Lung (tissue), 12 donors: ENCODE measurements around the gene CENPM. TPM values are rescaled to one million over a fixed set of nuclear protein-coding genes. Genes with fewer than 3 reads are reported as not detected.

ENCODE experiments used
- ATAC-seq: fragments of 200-7000 bp; cut with Tn5 transposase; one replicate; pipeline ENCODE4 v1.9.1; 2020; ENCODE audit warnings: moderate number of reproducible peaks; ENCODE audit not compliant: insufficient read depth, low FRiP score
- DNase-seq, 3 donors: peaks; one replicate each; pipeline ENCODE4 v3.0.0-alpha.2; 2013 to 2017
- H3K27ac ChIP-seq, 2 donors: one replicate each; pipeline ENCODE4 v1.5.1; 2013; ENCODE audit warnings: mild to moderate bottlenecking in 2 of 2, moderate library complexity in 2 of 2, control low read depth in 1 of 2, inconsistent platforms in 1 of 2, low read depth in 1 of 2, low read length in 1 of 2
- H3K27me3 ChIP-seq, 3 donors: one replicate each; pipeline ENCODE4 v1.5.1; 2013; ENCODE audit warnings: low read length in 2 of 3; ENCODE audit not compliant: control insufficient read depth in 3 of 3, insufficient read depth in 3 of 3
- H3K36me3 ChIP-seq, 4 donors: one replicate each; pipeline ENCODE4 v1.5.1; 2013; ENCODE audit warnings: low read length in 4 of 4, mild to moderate bottlenecking in 1 of 4, moderate library complexity in 1 of 4; ENCODE audit not compliant: control insufficient read depth in 4 of 4, insufficient read depth in 4 of 4
- H3K4me1 ChIP-seq, 5 donors: one replicate each; pipeline ENCODE4 v1.5.1; 2013; ENCODE audit warnings: low read length in 5 of 5, mild to moderate bottlenecking in 2 of 5, moderate library complexity in 1 of 5; ENCODE audit not compliant: control insufficient read depth in 5 of 5, insufficient read depth in 5 of 5
- H3K4me3 ChIP-seq: one replicate; pipeline ENCODE4 v1.5.1; 2013; ENCODE audit warnings: mild to moderate bottlenecking, control low read depth, moderate library complexity
- H3K9ac ChIP-seq, 2 donors: one replicate each; pipeline ENCODE4 v1.5.1; 2013; ENCODE audit warnings: low read length in 2 of 2, control low read depth in 1 of 2; ENCODE audit not compliant: insufficient read depth in 1 of 2
- H3K9me3 ChIP-seq, 4 donors: one replicate each; pipeline ENCODE4 v1.5.1; 2013; ENCODE audit warnings: low read length in 3 of 4, mild to moderate bottlenecking in 1 of 4, moderate library complexity in 1 of 4; ENCODE audit not compliant: control insufficient read depth in 4 of 4, insufficient read depth in 3 of 4
- WGBS, 2 donors: extraction: QIAGEN DNeasy Blood & Tissue Kit; methylation state at CpG; one replicate each; pipeline ENCODE4 v1.1.7; 2013; 5-methylcytosine and 5-hydroxymethylcytosine counted together
- polyA plus RNA-seq, 2 donors: library from polyadenylated mRNA; stranded (reverse); fragments of 200-250 nt; gene quantifications; one replicate each; pipeline ENCODE4 v1.2.1, GENCODE V29; 2013
- total RNA-seq, 2 donors: library from RNA; depleted of rRNA in 1 of 2; stranded (reverse); fragments of >200 nt in 1 of 2; gene quantifications; one replicate each; pipeline ENCODE4 v1.2.1, GENCODE V29; 2014 to 2021
- TF ChIP-seq, protein P1 (sequence below): IDR thresholded peaks from 2 replicates; pipeline ENCODE4 v1.5.1; 2012; ENCODE audit warnings: mild to moderate bottlenecking; ENCODE audit errors: control extremely low read depth, extremely low read depth
- donor health status: control.
- donor health status: control.
- donor health status: Bipolar disorder and iron deficiency.
- donor health status: healthy.
- donor health status: DM: yes; HTN: yes; CAD: no.

Gene CENPM
- total and polyA plus RNA-seq, 4 donors = 9.9 to 20.5 (median 14.5) TPM

DNA sequence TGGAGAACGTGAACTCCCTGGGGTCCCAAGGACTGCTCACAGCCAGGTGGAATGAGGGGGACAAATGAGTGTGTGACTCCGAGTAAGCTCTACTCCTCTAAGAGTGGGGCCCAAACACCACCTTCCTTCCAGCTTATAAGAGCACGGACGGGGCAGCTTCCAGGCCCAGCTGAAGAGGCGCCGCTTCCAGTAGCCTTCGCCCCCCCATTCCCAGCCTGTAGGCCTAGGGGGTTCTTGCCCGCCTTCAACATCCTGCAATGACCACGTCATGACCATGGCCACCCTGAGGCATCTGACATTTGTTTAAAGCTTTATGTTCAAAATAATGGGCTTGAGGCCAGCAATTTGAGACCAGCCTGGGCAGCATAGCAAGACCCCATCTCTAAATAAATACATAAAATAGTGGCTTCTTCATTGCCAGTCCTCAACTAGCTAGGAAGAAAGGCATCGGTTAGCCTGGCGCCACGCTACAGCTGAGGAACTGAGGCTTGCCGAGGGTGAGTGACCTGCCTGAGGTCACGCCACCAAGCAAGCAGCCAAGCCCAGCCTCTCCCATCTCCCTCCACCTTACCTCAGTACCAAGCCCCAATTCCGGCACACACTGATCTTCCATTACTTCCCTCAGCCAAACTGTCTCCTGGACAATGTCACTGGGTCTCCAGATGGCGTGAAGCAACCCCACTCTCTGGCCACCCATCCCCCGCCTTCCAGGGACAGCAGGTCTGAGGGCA, 12.5 kb downstream of the CENPM start:
- H3K27me3 ChIP-seq = no peaks in the 10 kb centered on the region
- ATAC-seq (no peak), DNase-seq (no peak)
- H3K4me1 ChIP-seq = peaks cover 0 to 2% (median 0%) of the 10 kb centered on the region in 5 donors
- H3K36me3 ChIP-seq = no peaks in the 10 kb centered on the region
- no peak overlapping the region for H3K27ac ChIP-seq
- no peak overlapping the region for H3K4me3 ChIP-seq
- no peaks in the 10 kb centered on the region for H3K9me3 ChIP-seq
- TF ChIP-seq, protein P1, sequence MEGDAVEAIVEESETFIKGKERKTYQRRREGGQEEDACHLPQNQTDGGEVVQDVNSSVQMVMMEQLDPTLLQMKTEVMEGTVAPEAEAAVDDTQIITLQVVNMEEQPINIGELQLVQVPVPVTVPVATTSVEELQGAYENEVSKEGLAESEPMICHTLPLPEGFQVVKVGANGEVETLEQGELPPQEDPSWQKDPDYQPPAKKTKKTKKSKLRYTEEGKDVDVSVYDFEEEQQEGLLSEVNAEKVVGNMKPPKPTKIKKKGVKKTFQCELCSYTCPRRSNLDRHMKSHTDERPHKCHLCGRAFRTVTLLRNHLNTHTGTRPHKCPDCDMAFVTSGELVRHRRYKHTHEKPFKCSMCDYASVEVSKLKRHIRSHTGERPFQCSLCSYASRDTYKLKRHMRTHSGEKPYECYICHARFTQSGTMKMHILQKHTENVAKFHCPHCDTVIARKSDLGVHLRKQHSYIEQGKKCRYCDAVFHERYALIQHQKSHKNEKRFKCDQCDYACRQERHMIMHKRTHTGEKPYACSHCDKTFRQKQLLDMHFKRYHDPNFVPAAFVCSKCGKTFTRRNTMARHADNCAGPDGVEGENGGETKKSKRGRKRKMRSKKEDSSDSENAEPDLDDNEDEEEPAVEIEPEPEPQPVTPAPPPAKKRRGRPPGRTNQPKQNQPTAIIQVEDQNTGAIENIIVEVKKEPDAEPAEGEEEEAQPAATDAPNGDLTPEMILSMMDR = no peak
- no peak overlapping the region for H3K9ac ChIP-seq
- 95 to 96% methylated on average over 17 of the region's 17 CpGs for WGBS, 2 donors

DNA sequence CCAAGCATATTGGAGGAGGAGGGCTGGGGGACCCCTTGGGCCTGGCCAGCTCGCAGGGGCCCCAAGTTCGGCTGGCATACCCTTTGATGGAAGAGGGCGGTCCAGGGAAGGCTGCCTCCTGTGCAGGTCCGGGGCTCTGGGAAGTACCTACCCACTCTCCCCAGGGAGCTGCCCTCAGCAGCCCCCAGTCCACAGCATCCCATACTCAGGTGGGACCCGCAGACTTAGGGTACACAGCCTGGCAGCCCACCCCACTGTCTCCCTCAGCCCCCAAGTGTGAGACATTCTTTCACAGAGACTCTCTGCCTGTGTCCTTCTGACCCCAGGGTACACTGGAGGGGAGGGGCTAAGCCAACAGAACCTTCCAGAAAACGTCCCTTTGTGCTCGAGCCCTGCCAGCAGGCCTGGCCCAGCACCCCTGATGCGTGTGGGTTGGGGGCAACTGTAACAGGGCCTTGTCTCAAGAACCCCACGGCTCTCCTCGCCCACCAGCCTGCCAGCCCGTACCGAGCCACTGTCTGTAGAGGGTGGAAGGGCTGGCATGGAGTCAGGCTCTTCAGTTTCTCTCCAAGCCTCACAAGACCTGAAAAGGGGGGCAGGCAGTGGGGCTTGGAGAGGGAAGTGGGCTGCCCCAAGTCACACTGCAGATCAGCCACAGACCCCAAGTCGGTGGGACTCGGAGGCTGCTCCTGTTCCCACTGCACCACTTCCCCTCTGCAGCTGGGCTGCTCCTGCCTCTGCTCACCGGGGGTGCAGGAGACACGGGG, 13.4 kb downstream of the CENPM start:
- DNase-seq (no peak), ATAC-seq (no peak)
- Histone ChIP-seq H3K9ac (no peak overlapping the region), H3K36me3 (no peaks in the 10 kb centered on the region), H3K9me3 (no peaks in the 10 kb centered on the region), H3K4me1 (no peaks in the 10 kb centered on the region), H3K4me3 (no peak overlapping the region), H3K27me3 (no peaks in the 10 kb centered on the region), H3K27ac (no peak overlapping the region)
- TF ChIP-seq, protein P1 = no peak
- 68 to 77% methylated on average over 16 of the region's 16 CpGs for WGBS, 2 donors

DNA sequence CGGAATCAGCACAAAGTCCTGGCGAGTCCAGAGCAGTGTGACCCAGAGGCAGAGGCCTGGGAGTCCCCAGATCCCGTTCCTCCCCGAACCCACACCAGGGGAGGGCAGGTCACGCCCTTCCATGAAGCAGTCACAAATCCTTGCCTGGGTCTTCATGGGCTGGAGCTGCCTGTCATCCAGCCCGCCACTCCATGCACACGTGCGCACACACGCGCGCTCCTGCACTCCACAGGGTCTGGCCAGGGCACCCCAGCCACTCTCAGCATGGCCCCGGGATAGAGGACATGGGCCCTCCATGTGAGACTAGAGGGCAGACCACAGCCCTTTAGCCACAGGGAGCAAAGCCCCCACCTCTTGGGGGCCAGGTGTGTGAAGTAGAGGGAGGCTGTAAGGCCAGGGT, 14.6 kb downstream of the CENPM start:
- Histone ChIP-seq H3K9ac (no peak overlapping the region), H3K4me1 (no peaks in the 10 kb centered on the region), H3K9me3 (no peaks in the 10 kb centered on the region), H3K36me3 (no peaks in the 10 kb centered on the region), H3K27ac (no peak overlapping the region), H3K27me3 (peaks cover 0 to 5% (median 4%) of the 10 kb centered on the region in 3 donors), H3K4me3 (no peak overlapping the region)
- ATAC-seq (no peak), DNase-seq (no peak)
- WGBS, 2 donors = 95 to 96% methylated on average over 12 of the region's 12 CpGs
- TF ChIP-seq, protein P1 = no peak
